Measurements from ENCODE around the gene JOSD1. TPM values are rescaled to one million over a fixed set of nuclear protein-coding genes. Genes with fewer than 3 reads are reported as not detected.

JOSD1 gene
- total and polyA plus RNA-seq, 9 of the 15 experiments (the other 6 are each of a cell fraction or from before 2014, with no cell fraction given) = 8.9 to 39.1 (median 30.4) TPM

DNA sequence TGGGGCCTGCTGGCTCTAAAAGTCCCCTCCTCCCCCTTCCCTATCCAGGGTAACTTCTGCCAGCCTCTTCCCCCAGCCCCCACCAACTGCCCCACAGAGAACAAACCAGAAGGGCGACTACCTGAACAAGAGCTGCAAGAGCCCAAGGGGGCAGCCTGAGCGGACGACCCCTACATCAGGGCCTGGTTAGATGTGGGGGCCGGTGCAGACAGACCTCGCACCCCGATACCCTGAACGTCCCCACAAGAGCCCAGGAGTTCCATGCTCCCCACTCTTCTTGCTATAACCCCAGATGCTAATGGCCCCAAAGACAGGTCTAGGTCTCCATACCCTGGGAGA is 34.4 kb upstream of the JOSD1 start:
- no peak overlapping the region for H3K9ac ChIP-seq (ENCODE audit: insufficient read depth in 1 of 2, low read depth in 2 of 2, low read length in 2 of 2)
- POLR2A ChIA-PET = interaction anchor here (0.7 to 3.4 kb wide), 6 partner anchors 10 to 28 kb away, joined by 3 to 24 read pairs (median 5); no protein-coding TSS in a partner anchor
- intact Hi-C loops (cut with micrococcal nuclease) (no loop called here), in situ Hi-C loops (cut with MboI) (no loop called here)
- no peak overlapping the region for H3K4me2 ChIP-seq (ENCODE audit: insufficient read depth, low read length)
- no peak overlapping the region for H3K27ac ChIP-seq (ENCODE audit: extremely low read depth, low read depth, low read length)
- ATAC-seq (no peak), FAIRE-seq (no peak), DNase-seq (ENCODE audit: extremely low read depth in 1 of 4, low spot score in 3 of 4) (no peak)
- WGBS (ENCODE audit: insufficient coverage, low coverage, missing lambda C conversion rate) = 96% methylated on average over 4 of the region's 7 CpGs
- no peaks in the 10 kb centered on the region; the same call in 1 of the 2 replicates for H4K20me1 ChIP-seq (replicated peaks; ENCODE audit: control insufficient read depth, insufficient read depth, low read length)
- H2AFZ ChIP-seq (ENCODE audit: low read depth, low read length) = no peak overlapping the region
- TF ChIP-seq ARID2 (IDR thresholded peaks at IDR 0.05) (no peak), RCOR1 (IDR thresholded peaks at IDR 0.05; ENCODE audit: borderline replicate concordance in 1 of 2, low read depth in 2 of 2, low read length in 2 of 2) (no peak), ZNF584 (CRISPR knock-in tag; IDR thresholded peaks at IDR 0.05; ENCODE audit: low read depth) (no peak), POLR2G (IDR thresholded peaks at IDR 0.05; ENCODE audit: low read depth, low read length) (peak; percentile 39), FOXJ3 (CRISPR knock-in tag; IDR thresholded peaks at IDR 0.05) (no peak), CBX3 (IDR thresholded peaks at IDR 0.05; ENCODE audit: borderline replicate concordance in 1 of 2, low read length in 2 of 2) (no peak), ELF2 (CRISPR knock-in tag; IDR thresholded peaks at IDR 0.05) (no peak), NRF1 (conservative IDR thresholded peaks at IDR 0.05 in 1 of 2, IDR thresholded peaks at IDR 0.05 in 1 of 2) (no peak), ATF1 (CRISPR knock-in tag; IDR thresholded peaks at IDR 0.05) (no peak), ATF1 (tag; IDR thresholded peaks at IDR 0.05) (no peak), ZNF75A (CRISPR knock-in tag; IDR thresholded peaks at IDR 0.05) (no peak), PHB2 (IDR thresholded peaks at IDR 0.05; ENCODE audit: low read depth) (no peak), SUPT5H (IDR thresholded peaks at IDR 0.05) (peak; percentile 15; the same call in 1 of the 2 replicates), MCM5 (IDR thresholded peaks at IDR 0.05; ENCODE audit: low read depth) (no peak), ZNF586 (CRISPR knock-in tag; conservative IDR thresholded peaks at IDR 0.05) (no peak), HMG20B (CRISPR knock-in tag; IDR thresholded peaks at IDR 0.05) (no peak)
- TF ChIP-seq, protein P1, sequence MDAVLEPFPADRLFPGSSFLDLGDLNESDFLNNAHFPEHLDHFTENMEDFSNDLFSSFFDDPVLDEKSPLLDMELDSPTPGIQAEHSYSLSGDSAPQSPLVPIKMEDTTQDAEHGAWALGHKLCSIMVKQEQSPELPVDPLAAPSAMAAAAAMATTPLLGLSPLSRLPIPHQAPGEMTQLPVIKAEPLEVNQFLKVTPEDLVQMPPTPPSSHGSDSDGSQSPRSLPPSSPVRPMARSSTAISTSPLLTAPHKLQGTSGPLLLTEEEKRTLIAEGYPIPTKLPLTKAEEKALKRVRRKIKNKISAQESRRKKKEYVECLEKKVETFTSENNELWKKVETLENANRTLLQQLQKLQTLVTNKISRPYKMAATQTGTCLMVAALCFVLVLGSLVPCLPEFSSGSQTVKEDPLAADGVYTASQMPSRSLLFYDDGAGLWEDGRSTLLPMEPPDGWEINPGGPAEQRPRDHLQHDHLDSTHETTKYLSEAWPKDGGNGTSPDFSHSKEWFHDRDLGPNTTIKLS (IDR thresholded peaks at IDR 0.05; ENCODE audit: borderline replicate concordance, low read depth) = no peak
- TF ChIP-seq, protein P2, sequence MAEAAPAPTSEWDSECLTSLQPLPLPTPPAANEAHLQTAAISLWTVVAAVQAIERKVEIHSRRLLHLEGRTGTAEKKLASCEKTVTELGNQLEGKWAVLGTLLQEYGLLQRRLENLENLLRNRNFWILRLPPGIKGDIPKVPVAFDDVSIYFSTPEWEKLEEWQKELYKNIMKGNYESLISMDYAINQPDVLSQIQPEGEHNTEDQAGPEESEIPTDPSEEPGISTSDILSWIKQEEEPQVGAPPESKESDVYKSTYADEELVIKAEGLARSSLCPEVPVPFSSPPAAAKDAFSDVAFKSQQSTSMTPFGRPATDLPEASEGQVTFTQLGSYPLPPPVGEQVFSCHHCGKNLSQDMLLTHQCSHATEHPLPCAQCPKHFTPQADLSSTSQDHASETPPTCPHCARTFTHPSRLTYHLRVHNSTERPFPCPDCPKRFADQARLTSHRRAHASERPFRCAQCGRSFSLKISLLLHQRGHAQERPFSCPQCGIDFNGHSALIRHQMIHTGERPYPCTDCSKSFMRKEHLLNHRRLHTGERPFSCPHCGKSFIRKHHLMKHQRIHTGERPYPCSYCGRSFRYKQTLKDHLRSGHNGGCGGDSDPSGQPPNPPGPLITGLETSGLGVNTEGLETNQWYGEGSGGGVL (CRISPR knock-in tag; IDR thresholded peaks at IDR 0.05) = no peak
- TF ChIP-seq, protein P3, sequence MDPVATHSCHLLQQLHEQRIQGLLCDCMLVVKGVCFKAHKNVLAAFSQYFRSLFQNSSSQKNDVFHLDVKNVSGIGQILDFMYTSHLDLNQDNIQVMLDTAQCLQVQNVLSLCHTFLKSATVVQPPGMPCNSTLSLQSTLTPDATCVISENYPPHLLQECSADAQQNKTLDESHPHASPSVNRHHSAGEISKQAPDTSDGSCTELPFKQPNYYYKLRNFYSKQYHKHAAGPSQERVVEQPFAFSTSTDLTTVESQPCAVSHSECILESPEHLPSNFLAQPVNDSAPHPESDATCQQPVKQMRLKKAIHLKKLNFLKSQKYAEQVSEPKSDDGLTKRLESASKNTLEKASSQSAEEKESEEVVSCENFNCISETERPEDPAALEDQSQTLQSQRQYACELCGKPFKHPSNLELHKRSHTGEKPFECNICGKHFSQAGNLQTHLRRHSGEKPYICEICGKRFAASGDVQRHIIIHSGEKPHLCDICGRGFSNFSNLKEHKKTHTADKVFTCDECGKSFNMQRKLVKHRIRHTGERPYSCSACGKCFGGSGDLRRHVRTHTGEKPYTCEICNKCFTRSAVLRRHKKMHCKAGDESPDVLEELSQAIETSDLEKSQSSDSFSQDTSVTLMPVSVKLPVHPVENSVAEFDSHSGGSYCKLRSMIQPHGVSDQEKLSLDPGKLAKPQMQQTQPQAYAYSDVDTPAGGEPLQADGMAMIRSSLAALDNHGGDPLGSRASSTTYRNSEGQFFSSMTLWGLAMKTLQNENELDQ (CRISPR knock-in tag; IDR thresholded peaks at IDR 0.05; ENCODE audit: borderline replicate concordance) = no peak
- H3K9me3 ChIP-seq (replicated peaks; ENCODE audit: control insufficient read depth, insufficient read depth, low read depth, low read length) = no peaks in the 10 kb centered on the region
- no peaks in the 10 kb centered on the region for H3K27me3 ChIP-seq (ENCODE audit: control insufficient read depth in 2 of 2, insufficient read depth in 2 of 2, low read length in 2 of 2)
- no peak overlapping the region for H3K4me3 ChIP-seq
- CTCF ChIA-PET (ENCODE audit: low intra/inter-chr PET ratio) = no interaction called here
- H3K36me3 ChIP-seq (ENCODE audit: control insufficient read depth, insufficient read depth, low read length) = peaks cover 92% of the 10 kb centered on the region; the same call in 2 of the 3 replicates
- no peaks in the 10 kb centered on the region for H3K79me2 ChIP-seq (ENCODE audit: control insufficient read depth, insufficient read depth, low read length)
- H3K4me1 ChIP-seq (replicated peaks in 1 of 2; ENCODE audit: control insufficient read depth in 2 of 2, insufficient read depth in 2 of 2, low read length in 2 of 2) = peaks cover 0 to 13% of the 10 kb centered on the region in 2 experiments; a peak in 2 of 5 replicates
- H3K9me1 ChIP-seq (ENCODE audit: control insufficient read depth, insufficient read depth, low read length) = no peaks in the 10 kb centered on the region
- no TSS peak for BruUV-seq (replicated peaks)

All from K562 (cell line).